HEK293 (cell line): Measurements from ENCODE around the gene ETV6.
"Not testable (repeated sequence)": the region's sequence is repeated elsewhere in the genome, so short reads cannot be mapped to it uniquely, and the experiment has no call there.

Source experiments
- CTCF ChIA-PET: fragments of 350-600 bp; formaldehyde crosslinking; extraction: SDS; loops from one replicate; lab custom pipeline; 2021; ENCODE audit warnings: antibody characterized with exemption; lab: Yijun Ruan, JAX
- POLR2A ChIA-PET: fragments of 300-600 bp; formaldehyde crosslinking; extraction: SDS; loops from one replicate; lab custom pipeline; 2020; ENCODE audit warnings: antibody characterized with exemption, inconsistent platforms; lab: Yijun Ruan, JAX
- H3K27ac ChIP-seq: fragments of 200-500 bp; sonication (Bioruptor generic); 2 replicates; pipeline ENCODE4 v1.5.1; 2014; ENCODE audit warnings: low read depth, low read length, control low read depth, inconsistent platforms; ENCODE audit errors: extremely low read depth
- H3K36me3 ChIP-seq, 2 experiments: fragments of 200-500 bp in 1 of 2; sonication (Bioruptor generic) in 1 of 2; 1 replicate in 1 of 2; 2 replicates in 1 of 2; pipeline ENCODE4 v1.5.1; 2014 to 2017; ENCODE audit warnings: inconsistent platforms in 2 of 2, low read length in 2 of 2; ENCODE audit not compliant: control insufficient read depth in 2 of 2, insufficient read depth in 1 of 2
- H3K4me1 ChIP-seq: fragments of 200-500 bp; sonication (Bioruptor generic); 2 replicates; pipeline ENCODE4 v1.5.1; 2014; ENCODE audit warnings: mild to moderate bottlenecking, low read length, inconsistent platforms; ENCODE audit not compliant: control insufficient read depth, insufficient read depth
- H3K4me3 ChIP-seq: 2 replicates; pipeline ENCODE4 v1.5.1; 2011; ENCODE audit warnings: low read depth, mild to moderate bottlenecking, control low read depth, low read length, moderate library complexity
- H3K9me3 ChIP-seq: fragments of 200-500 bp; sonication (Bioruptor generic); 2 replicates; pipeline ENCODE4 v1.5.1; 2014; ENCODE audit warnings: low read depth, low read length, inconsistent platforms; ENCODE audit not compliant: control insufficient read depth, insufficient read depth
- HOXA7 ChIP-seq: sonication (generic); formaldehyde crosslinking; IDR thresholded peaks from 2 replicates; pipeline ENCODE4 v1.8.1; 2022; ENCODE audit warnings: missing genetic modification reagents, borderline replicate concordance
- KLF8 ChIP-seq: fragments of 450-650 bp; formaldehyde crosslinking; IDR thresholded peaks from 2 replicates; pipeline ENCODE4 v1.5.1; 2016; ENCODE audit warnings: missing biosample characterization, missing genetic modification characterization
- KLF9 ChIP-seq: fragments of 450-650 bp; formaldehyde crosslinking; IDR thresholded peaks from 2 replicates; pipeline ENCODE4 v1.5.1; 2016; ENCODE audit warnings: missing biosample characterization, missing genetic modification characterization, low read depth
- MZF1 ChIP-seq: fragments of 450-650 bp; formaldehyde crosslinking; IDR thresholded peaks from 2 replicates; pipeline ENCODE4 v1.5.1; 2017; ENCODE audit warnings: missing biosample characterization, missing genetic modification characterization, borderline replicate concordance
- OVOL3 ChIP-seq: fragments of 450-650 bp; formaldehyde crosslinking; IDR thresholded peaks from 2 replicates; pipeline ENCODE4 v1.5.1; 2016; ENCODE audit warnings: missing biosample characterization, missing genetic modification characterization
- REPIN1 ChIP-seq: fragments of 450-650 bp; formaldehyde crosslinking; IDR thresholded peaks from 2 replicates; pipeline ENCODE4 v1.5.1; 2017; ENCODE audit warnings: missing biosample characterization, missing genetic modification characterization, low read depth
- SETDB1 ChIP-seq: IDR thresholded peaks from one replicate; pipeline ENCODE4 v1.6.1; 2017; ENCODE audit warnings: mild to moderate bottlenecking, low read length, moderate library complexity, mixed read lengths; ENCODE audit not compliant: insufficient read length
- ZNF146 ChIP-seq: fragments of 450-650 bp; formaldehyde crosslinking; IDR thresholded peaks from 2 replicates; pipeline ENCODE4 v1.5.1; 2016; ENCODE audit warnings: missing biosample characterization, missing genetic modification characterization
- ZNF239 ChIP-seq: fragments of 450-650 bp; formaldehyde crosslinking; IDR thresholded peaks from 2 replicates; pipeline ENCODE4 v1.5.1; 2016; ENCODE audit warnings: missing biosample characterization, missing genetic modification characterization
- ZNF274 ChIP-seq, 2 experiments: fragments of 200-500 bp in 1 of 2; fragments of 450-650 bp in 1 of 2; sonication (Bioruptor generic) in 1 of 2; formaldehyde crosslinking in 1 of 2; IDR thresholded peaks; 2 replicates each; pipeline versions ENCODE4 v1.5.1 to v1.6.1; 2014 to 2016; ENCODE audit warnings: borderline replicate concordance in 1 of 2, inconsistent platforms in 1 of 2, low read length in 1 of 2, missing biosample characterization in 1 of 2, missing genetic modification characterization in 1 of 2
- ZNF558 ChIP-seq: fragments of 450-650 bp; formaldehyde crosslinking; IDR thresholded peaks from 2 replicates; pipeline ENCODE4 v1.5.1; 2016; ENCODE audit warnings: missing biosample characterization, missing genetic modification characterization
- ZNF561 ChIP-seq: fragments of 450-650 bp; IDR thresholded peaks from 2 replicates; pipeline ENCODE4 v1.5.1; 2018; ENCODE audit warnings: missing biosample characterization, missing genetic modification characterization, borderline replicate concordance
- ZNF600 ChIP-seq: fragments of 450-650 bp; formaldehyde crosslinking; IDR thresholded peaks from 2 replicates; pipeline ENCODE4 v1.5.1; 2016; ENCODE audit warnings: missing biosample characterization, missing genetic modification characterization
- ZNF654 ChIP-seq: fragments of 450-650 bp; formaldehyde crosslinking; IDR thresholded peaks from 2 replicates; pipeline ENCODE4 v1.5.1; 2016; ENCODE audit warnings: low read depth, missing biosample characterization, missing genetic modification characterization
- ZNF701 ChIP-seq: fragments of 450-650 bp; formaldehyde crosslinking; IDR thresholded peaks from 2 replicates; pipeline ENCODE4 v1.5.1; 2016; ENCODE audit warnings: missing biosample characterization, missing genetic modification characterization
- ZNF830 ChIP-seq: fragments of 450-650 bp; IDR thresholded peaks from 2 replicates; pipeline ENCODE4 v1.5.0; 2018; ENCODE audit warnings: missing biosample characterization, missing genetic modification characterization, low read depth, mild to moderate bottlenecking, moderate library complexity
- ZNF837 ChIP-seq: fragments of 450-650 bp; formaldehyde crosslinking; IDR thresholded peaks from 2 replicates; pipeline ENCODE4 v1.5.1; 2016; ENCODE audit warnings: missing biosample characterization, missing genetic modification characterization
- ZSCAN30 ChIP-seq: fragments of 450-650 bp; IDR thresholded peaks from 2 replicates; pipeline ENCODE4 v1.5.1; 2018; ENCODE audit warnings: missing biosample characterization, mild to moderate bottlenecking, missing genetic modification characterization, moderate library complexity
- TF ChIP-seq, protein P1 (sequence below): fragments of 450-650 bp; formaldehyde crosslinking; optimal IDR thresholded peaks from 2 replicates; pipeline ENCODE3; 2016; ENCODE audit warnings: missing biosample characterization, mild to moderate bottlenecking, missing genetic modification characterization

The ETV6 gene

DNA sequence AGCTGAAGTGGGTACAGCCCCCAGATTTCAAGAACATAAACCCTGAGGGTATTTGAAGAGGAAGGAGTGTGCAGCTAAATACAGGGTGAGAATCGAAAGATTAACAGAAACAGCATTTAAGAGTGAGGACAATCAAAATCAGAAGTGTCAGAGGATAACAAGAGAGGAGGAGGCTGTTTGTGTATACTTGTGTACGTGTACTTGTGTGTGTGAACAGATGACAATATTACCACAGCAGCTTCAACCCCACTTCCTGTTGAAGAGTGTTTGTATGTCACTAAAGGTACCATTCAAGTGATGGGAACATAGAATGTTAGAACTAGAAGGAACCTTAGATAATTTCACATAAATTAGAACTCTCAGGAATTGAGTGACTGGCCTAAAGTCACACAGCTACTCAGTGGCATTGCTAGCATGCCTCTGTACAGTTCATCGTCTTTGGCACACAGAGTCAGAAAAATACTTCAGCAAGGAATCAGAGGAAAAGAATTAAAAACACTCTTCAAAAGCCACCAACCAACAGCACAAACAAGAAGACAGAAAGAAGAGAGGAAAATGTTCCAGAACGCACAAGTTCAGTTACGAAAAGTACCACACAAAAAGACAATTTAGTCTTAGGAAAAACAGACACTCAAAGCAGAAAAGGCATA lies 256.9 kb downstream of the ETV6 start:
- H3K27ac ChIP-seq: no peak overlapping the region
- POLR2A ChIA-PET: no interaction called here
- no peaks in the 10 kb centered on the region for H3K36me3 ChIP-seq
- TF ChIP-seq MZF1 (tag by site-specific recombination) (no peak), KLF9 (tag by site-specific recombination) (no peak), ZNF239 (tag by site-specific recombination) (no peak), ZNF561 (tag by site-specific recombination) (no peak), ZNF146 (tag by site-specific recombination) (no peak), ZNF274 (IDR thresholded peaks at IDR 0.05; ENCODE audit: low read length) (no peak), ZNF274 (tag by site-specific recombination; IDR thresholded peaks at IDR 0.05; ENCODE audit: borderline replicate concordance) (no peak), ZSCAN30 (tag by site-specific recombination) (no peak), KLF8 (tag by site-specific recombination) (no peak), ZNF837 (tag by site-specific recombination) (no peak), ZNF558 (tag by site-specific recombination) (no peak), REPIN1 (tag by site-specific recombination) (no peak)
- TF ChIP-seq, all 188 proteins: peak for 0
- Histone ChIP-seq H3K4me3 (no peak overlapping the region), H3K4me1 (no peaks in the 10 kb centered on the region), H3K9me3 (no peaks in the 10 kb centered on the region)
- CTCF ChIA-PET: no interaction called here

DNA sequence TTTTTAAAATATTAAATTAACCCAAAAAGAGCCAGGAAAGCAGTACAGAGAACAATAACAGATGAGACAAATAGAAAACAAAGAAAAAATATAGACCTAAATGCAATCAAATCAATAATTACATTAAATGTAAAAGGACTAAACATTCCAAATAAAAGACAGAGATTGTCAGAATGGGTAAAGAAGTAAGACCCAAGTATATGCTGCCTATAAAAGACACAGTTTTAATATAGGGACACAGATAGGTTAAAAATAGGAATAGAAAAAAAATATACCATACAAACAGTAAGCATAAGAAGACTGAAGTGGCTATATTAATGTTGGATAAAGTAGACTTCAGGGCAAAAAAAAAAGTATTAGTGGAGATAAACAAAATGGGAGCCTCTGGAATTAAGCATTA lies 258.2 kb downstream of the ETV6 start:
- Histone ChIP-seq H3K9me3 (no peaks in the 10 kb centered on the region), H3K4me1 (no peaks in the 10 kb centered on the region), H3K36me3 (no peaks in the 10 kb centered on the region), H3K4me3 (no peak overlapping the region), H3K27ac (no peak overlapping the region)
- POLR2A ChIA-PET: no interaction called here
- TF ChIP-seq ZNF701 (no peak), SETDB1 (peak; percentile 55)
- CTCF ChIA-PET: no interaction called here

DNA sequence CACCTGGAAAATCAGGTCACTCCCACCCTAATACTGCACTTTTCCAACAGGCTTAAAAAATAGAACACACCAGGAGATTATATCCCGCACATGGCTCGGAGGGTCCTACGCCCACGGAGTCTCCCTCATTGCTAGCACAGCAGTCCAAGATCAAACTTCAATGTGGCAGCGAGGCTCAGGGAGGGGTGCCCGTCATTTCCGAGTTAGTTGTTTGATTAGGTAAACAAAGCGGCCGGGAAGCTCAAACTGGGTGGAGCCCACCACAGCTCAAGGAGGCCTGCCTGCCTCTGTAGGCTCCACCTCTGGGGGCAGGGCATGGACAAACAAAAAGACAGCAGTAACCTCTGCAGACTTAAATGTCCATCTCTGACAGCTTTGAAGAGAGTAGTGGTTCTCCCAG lies 259.9 kb downstream of the ETV6 start:
- POLR2A ChIA-PET, H3K4me1 ChIP-seq, H3K9me3 ChIP-seq, CTCF ChIA-PET, H3K36me3 ChIP-seq, H3K27ac ChIP-seq, H3K4me3 ChIP-seq: not testable (repeated sequence)

DNA sequence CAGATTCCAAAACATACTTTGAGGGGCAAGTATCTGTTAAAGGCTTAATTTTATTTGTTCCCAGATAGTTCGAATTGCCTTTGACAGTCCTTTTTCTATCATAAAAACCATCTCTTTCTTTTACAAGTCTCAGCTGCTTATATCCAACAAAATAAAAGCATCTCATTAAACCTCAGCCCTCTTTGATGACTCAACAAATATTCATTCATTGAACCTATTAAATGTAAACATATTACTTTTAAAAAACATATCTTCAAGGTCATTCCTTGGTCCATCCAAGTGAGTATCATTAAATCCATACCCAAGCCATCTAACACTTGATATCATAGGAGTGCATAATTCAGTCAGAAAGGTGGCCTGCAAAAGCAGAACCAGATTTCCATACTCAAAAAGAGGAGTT lies 266.6 kb downstream of the ETV6 start:
- Histone ChIP-seq H3K9me3 (no peaks in the 10 kb centered on the region), H3K27ac (no peak overlapping the region)
- CTCF ChIA-PET: no interaction called here
- TF ChIP-seq, protein P1, sequence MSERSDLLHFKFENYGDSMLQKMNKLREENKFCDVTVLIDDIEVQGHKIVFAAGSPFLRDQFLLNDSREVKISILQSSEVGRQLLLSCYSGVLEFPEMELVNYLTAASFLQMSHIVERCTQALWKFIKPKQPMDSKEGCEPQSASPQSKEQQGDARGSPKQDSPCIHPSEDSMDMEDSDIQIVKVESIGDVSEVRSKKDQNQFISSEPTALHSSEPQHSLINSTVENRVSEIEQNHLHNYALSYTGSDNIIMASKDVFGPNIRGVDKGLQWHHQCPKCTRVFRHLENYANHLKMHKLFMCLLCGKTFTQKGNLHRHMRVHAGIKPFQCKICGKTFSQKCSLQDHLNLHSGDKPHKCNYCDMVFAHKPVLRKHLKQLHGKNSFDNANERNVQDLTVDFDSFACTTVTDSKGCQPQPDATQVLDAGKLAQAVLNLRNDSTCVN (tag by site-specific recombination): no peak
- TF ChIP-seq HOXA7 (CRISPR knock-in tag) (no peak), ZNF830 (no peak), ZNF654 (no peak), ZNF600 (tag by site-specific recombination) (no peak), OVOL3 (tag by site-specific recombination) (no peak), ZNF837 (tag by site-specific recombination) (no peak)
- TF ChIP-seq, all 188 proteins: peak for 0
- Histone ChIP-seq H3K4me3 (no peak overlapping the region), H3K36me3 (no peaks in the 10 kb centered on the region), H3K4me1 (no peaks in the 10 kb centered on the region)
- POLR2A ChIA-PET: no interaction called here
